K562 treated with DMSO at 1 percent for 48 hours (cell line): ENCODE data around the gene ENTPD5. TPM values are rescaled to one million over a fixed set of nuclear protein-coding genes. Genes with fewer than 3 reads are reported as not detected.

Source experiments
- total RNA-seq: library from RNA; unstranded; fragments of 300-600 nt; gene quantifications from 2 replicates; pipeline ENCODE4 v1.2.3, GENCODE V29; 2022; ENCODE audit warnings: low replicate concordance; ENCODE audit errors: extremely low read depth

ENTPD5 gene, protein sequence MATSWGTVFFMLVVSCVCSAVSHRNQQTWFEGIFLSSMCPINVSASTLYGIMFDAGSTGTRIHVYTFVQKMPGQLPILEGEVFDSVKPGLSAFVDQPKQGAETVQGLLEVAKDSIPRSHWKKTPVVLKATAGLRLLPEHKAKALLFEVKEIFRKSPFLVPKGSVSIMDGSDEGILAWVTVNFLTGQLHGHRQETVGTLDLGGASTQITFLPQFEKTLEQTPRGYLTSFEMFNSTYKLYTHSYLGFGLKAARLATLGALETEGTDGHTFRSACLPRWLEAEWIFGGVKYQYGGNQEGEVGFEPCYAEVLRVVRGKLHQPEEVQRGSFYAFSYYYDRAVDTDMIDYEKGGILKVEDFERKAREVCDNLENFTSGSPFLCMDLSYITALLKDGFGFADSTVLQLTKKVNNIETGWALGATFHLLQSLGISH
- total RNA-seq: not detected in 2 replicates

DNA sequence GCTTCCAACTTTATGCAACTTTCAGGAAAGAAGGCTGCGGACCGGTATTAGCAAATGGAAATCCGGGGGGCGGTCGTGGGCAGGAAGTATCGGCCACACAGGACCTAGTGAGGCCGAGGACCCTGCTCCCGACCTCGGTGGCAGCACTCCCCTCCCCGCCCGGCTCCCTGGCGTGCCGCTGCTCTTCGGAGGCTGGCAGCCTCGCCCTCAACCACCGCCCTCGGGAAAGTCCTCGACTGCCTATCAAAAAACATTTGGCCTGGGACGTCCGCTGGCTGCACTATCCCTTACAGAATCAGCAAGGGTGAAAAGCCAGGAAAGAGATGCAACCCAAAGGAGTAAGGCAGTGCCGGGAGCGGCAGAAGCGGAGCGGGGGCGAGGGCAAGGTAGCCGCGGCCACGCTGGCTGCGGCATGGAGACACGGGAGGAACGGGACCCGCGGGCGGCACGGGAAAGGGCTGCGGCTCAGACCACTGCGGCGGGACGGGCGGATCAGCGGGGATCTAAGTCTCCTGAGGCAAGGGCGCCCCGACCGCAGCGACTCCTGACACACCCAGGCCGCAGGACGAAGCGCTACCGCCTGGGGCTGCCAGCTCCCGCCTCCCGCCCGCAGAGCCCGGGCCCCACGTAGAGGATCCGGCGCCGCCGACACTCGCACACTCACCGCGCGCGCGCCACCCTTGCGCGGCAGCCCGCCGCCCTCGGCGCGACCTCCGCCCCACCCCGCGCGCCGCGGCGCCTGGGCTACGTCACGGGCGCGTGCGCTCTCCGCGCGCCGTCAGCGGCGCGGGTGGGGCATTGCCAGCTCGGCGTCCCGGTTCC is at the start of gene ENTPD5, which contains the start of gene BBOF1:
TSS of gene ENTPD5 (minus strand) at position 703 of the 822 bp plus-strand sequence. CDS start 31,186 bp downstream, outside the sequence.
TSS of gene BBOF1 (plus strand) at position 764 of the 822 bp plus-strand sequence. CDS start 130 bp downstream, outside the sequence.

DNA sequence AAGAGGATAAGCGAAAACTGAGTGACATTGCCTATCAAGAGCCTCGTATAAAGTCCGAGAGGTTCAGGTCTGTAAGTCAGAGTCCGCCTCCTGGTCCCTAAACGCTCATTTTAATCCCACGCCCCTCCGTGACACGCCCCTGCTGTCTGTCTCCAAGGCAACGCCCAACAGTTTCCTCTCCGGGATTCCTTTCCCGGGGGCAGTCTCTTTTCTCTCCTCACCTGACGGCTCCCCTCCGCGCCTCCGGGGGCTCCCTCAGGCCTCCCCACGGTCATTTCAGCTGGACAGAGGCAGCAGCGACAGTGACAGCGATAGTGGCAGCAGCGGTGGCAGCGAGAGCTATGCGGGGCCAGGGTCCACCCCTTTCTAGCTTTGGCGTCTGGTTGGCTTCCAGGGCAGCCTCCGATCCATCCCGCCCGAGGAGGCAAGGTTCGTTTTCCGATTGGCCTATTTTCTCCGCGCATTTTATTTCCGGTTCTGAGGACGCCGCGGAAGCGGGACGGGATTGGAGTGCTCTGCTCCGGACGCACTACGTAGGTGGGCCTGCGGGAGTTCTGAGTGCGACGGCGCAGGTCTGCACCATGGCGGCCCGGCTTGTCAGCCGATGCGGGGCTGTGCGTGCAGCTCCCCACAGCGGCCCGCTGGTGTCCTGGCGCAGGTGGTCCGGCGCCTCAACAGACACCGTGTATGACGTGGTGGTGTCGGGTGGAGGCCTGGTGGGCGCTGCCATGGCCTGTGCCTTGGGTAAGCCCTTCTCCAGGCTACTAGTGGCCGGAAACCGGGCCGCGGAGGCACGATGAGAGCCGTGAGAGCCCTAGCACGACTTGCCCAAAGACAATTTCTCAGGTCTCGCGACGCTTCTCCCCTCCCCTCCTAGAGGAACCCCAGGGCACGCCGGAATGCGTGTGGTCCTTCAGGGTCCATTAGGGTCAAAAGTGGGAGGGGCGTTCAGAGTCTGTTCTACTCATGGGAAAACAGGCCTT is 69.0 kb downstream of the ENTPD5 start, which contains the start of the genes COQ6 and FAM161B:
TSS of gene COQ6 (plus strand) at position 551 of the 983 bp plus-strand sequence. CDS start at position 582, 31 bp downstream.
TSS of gene FAM161B (minus strand) at position 343 of the 983 bp plus-strand sequence. CDS start at position 275, 68 bp downstream.

Other genes starting within 250 kb of the ENTPD5 start
- not detected in 2 replicates for gene PTGR2, start 167.5 kb downstream of the ENTPD5 start, total RNA-seq
- gene ZNF410, start 132.4 kb downstream of the ENTPD5 start, total RNA-seq: not detected in 2 replicates
- gene FAM161B, start 69.2 kb downstream of the ENTPD5 start, total RNA-seq: not detected in 2 replicates
- not detected in 2 replicates for gene COQ6, start 69.0 kb downstream of the ENTPD5 start, total RNA-seq
- not detected in 2 replicates for gene BBOF1, start 61 bp upstream of the ENTPD5 start, total RNA-seq
- not detected in 2 replicates for gene ALDH6A1, start 65.2 kb upstream of the ENTPD5 start, total RNA-seq
- not detected in 2 replicates for gene LIN52, start 65.7 kb upstream of the ENTPD5 start, total RNA-seq
- not detected in 2 replicates for gene VSX2, start 220.2 kb upstream of the ENTPD5 start, total RNA-seq